ENCODE results near the gene B3GALNT2. TPM values are rescaled to one million over a fixed set of nuclear protein-coding genes. Genes with fewer than 3 reads are reported as not detected.
"Not testable (repeated sequence)": the region's sequence is repeated elsewhere in the genome, so short reads cannot be mapped to it uniquely, and the experiment has no call there.

The B3GALNT2 gene
- total RNA-seq, 1 donor: 43.0 TPM

DNA sequence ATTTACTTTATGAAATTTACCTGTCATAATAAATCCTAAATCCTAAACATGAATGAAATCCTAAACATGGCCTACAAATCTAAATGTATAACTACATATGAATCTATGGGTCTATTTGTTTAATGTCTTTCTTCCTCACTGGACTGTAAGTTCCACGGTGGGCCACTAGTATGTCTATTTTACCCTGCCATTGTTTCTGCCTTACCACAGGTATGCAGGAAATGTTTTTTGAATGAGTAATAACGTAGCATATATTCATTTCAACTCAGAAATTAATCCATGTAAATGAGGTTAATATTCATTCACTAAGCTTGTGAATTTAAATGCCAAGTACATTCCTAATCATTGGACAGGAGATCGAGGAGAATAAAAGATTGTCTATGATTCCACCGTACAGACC, 35.3 kb downstream of the B3GALNT2 start:
- DNase-seq (ENCODE audit: low read depth): peak; percentile 50
- no peak overlapping the region for H3K4me3 ChIP-seq (ENCODE audit: low read depth, low read length)
- TF ChIP-seq, protein P1, sequence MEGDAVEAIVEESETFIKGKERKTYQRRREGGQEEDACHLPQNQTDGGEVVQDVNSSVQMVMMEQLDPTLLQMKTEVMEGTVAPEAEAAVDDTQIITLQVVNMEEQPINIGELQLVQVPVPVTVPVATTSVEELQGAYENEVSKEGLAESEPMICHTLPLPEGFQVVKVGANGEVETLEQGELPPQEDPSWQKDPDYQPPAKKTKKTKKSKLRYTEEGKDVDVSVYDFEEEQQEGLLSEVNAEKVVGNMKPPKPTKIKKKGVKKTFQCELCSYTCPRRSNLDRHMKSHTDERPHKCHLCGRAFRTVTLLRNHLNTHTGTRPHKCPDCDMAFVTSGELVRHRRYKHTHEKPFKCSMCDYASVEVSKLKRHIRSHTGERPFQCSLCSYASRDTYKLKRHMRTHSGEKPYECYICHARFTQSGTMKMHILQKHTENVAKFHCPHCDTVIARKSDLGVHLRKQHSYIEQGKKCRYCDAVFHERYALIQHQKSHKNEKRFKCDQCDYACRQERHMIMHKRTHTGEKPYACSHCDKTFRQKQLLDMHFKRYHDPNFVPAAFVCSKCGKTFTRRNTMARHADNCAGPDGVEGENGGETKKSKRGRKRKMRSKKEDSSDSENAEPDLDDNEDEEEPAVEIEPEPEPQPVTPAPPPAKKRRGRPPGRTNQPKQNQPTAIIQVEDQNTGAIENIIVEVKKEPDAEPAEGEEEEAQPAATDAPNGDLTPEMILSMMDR (IDR thresholded peaks at IDR 0.05; ENCODE audit: insufficient read depth, low read length): peak; percentile 30

DNA sequence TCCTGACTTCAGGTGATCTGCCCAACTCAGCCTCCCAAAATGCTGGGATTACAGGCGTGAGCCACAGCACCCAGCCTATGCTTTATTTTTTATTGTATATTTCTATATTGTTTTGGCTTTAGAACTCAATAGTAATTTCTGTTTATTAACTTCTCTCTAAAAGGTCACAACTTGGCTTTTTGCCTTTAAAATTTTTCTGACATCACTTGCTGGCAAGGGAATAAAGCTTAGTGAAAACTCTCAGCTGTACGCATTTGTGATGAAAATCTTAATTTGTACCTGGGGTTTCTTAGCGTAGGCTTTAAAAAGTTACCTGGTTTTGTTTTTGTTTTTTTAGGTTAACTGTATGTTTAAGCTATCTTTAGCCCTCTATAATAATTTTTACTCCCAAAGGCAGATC, 36.2 kb downstream of the B3GALNT2 start:
- DNase-seq (ENCODE audit: low read depth): peak; percentile 31
- TF ChIP-seq, protein P1 (IDR thresholded peaks at IDR 0.05; ENCODE audit: insufficient read depth, low read length): no peak
- no peak overlapping the region for H3K4me3 ChIP-seq (ENCODE audit: low read depth, low read length)

DNA sequence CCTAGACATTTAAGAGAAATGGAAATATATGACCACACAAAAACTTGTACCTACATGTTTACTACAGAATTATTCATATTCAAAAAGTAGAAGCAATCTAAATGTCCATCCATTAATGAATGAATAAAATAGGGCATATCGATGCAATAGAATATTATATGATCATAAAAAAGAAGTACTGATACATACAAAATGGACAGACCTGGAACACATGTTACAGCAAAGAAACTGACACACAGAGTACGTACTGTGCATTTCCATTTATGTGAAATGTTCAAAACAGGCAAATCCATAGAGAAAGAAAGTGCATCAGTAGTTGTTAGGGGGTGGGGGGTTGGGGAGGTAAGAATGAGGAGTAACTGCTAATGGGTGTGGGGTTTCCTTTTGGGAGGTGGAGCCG, 39.2 kb downstream of the B3GALNT2 start:
- TF ChIP-seq, protein P1 (IDR thresholded peaks at IDR 0.05; ENCODE audit: insufficient read depth, low read length): no peak
- DNase-seq (ENCODE audit: low read depth): no peak
- H3K4me3 ChIP-seq (ENCODE audit: low read depth, low read length): no peak overlapping the region

- not testable (repeated sequence) for DNase-seq (ENCODE audit: low read depth); H3K4me3 ChIP-seq (ENCODE audit: low read depth, low read length)
Observed at GRCh38 chr1:235462832-235463231, 41.4 kb downstream of the B3GALNT2 start.

DNA sequence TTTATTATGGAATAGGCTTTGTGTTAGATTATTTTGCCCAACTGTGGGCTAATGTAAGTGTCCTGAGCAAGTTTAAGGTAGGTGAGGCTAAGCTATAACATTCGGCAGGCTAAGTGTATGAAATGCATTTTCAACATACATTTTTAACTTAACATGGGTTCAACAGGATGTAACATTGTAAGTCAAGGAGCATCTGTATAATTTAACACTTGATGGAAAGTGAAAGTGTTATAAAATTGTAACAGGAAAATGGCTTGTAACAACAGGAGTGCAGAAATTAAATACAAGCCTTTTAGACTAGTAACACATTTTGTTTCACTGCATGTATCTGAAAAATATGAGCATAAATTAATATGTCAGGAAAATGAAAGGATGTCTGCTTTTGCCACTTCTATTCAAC, 42.3 kb downstream of the B3GALNT2 start:
- DNase-seq (ENCODE audit: low read depth): no peak
- TF ChIP-seq, protein P1 (IDR thresholded peaks at IDR 0.05; ENCODE audit: insufficient read depth, low read length): no peak

GRCh38 chr1:235460770-235461169, 43.5 kb downstream of the B3GALNT2 start:
- no peak for DNase-seq (ENCODE audit: low read depth)
- no peak overlapping the region for H3K4me3 ChIP-seq (ENCODE audit: low read depth, low read length)
- TF ChIP-seq, protein P1 (IDR thresholded peaks at IDR 0.05; ENCODE audit: insufficient read depth, low read length): no peak

More for the DNA sequence above, 42.3 kb downstream of the B3GALNT2 start:
- H3K4me3 ChIP-seq (ENCODE audit: low read depth, low read length): no peak overlapping the region

- not testable (repeated sequence) for DNase-seq (ENCODE audit: low read depth); H3K4me3 ChIP-seq (ENCODE audit: low read depth, low read length)
Observed at GRCh38 chr1:235457856-235458255, 46.4 kb downstream of the B3GALNT2 start.

DNA sequence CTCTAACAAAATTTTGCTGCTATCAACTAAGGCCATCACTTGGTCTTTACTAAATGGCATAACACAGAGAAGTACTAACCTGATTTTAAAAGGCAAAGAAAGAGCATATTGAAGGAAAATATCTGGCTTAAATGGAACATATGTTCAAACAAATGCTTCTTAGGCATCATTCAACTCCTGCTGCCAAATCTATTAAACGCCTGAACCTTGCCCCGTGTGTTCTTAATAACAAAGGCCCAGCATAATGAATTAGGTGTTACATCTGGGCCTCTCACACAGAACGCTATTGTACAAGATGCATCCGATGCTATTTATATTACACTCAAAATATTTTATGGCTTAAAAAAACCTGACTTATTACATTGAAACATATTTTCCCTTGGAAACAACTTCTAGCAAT, 48.4 kb downstream of the B3GALNT2 start:
- TF ChIP-seq, protein P1 (IDR thresholded peaks at IDR 0.05; ENCODE audit: insufficient read depth, low read length): no peak
- no peak overlapping the region for H3K4me3 ChIP-seq (ENCODE audit: low read depth, low read length)
- DNase-seq (ENCODE audit: low read depth): no peak

Measured in fibroblast of the aortic adventitia (primary cell).